Loucy (cell line): ENCODE results near the gene RMI2.

Source experiments
- EZH2phosphoT487 ChIP-seq: fragments of 200-600 bp; IDR thresholded peaks from 2 replicates; pipeline ENCODE4 v1.6.1; 2018; ENCODE audit warnings: antibody characterized with exemption, mild to moderate bottlenecking, moderate library complexity, borderline replicate concordance
- TF ChIP-seq, protein P1 (sequence below): fragments of 200-600 bp; sonication (generic); conservative IDR thresholded peaks from 2 replicates; pipeline ENCODE4 v1.5.1; 2014; ENCODE audit warnings: mild to moderate bottlenecking, antibody characterized with exemption, low read length

DNA sequence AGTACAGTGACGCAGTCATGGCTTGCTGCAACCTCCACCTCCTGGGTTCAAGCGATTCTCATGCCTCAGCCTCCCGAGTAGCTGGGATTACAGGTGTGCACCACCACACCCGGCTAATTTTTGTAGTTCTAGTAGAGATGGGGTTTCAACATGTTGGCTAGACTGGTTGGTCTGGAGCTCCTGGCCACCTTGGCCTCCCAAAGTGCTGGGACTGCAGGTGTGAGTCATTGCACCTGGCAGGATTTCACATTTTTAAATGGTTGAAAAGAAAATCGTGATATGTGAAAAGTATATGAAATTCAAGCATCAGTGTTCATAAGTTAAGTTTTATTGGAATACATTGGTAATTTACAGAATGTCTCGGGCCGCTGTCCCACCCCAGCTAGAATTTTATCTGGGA is 2.6 kb downstream of the RMI2 start:
- TF ChIP-seq EZH2phosphoT487 = no peak
- TF ChIP-seq, protein P1, sequence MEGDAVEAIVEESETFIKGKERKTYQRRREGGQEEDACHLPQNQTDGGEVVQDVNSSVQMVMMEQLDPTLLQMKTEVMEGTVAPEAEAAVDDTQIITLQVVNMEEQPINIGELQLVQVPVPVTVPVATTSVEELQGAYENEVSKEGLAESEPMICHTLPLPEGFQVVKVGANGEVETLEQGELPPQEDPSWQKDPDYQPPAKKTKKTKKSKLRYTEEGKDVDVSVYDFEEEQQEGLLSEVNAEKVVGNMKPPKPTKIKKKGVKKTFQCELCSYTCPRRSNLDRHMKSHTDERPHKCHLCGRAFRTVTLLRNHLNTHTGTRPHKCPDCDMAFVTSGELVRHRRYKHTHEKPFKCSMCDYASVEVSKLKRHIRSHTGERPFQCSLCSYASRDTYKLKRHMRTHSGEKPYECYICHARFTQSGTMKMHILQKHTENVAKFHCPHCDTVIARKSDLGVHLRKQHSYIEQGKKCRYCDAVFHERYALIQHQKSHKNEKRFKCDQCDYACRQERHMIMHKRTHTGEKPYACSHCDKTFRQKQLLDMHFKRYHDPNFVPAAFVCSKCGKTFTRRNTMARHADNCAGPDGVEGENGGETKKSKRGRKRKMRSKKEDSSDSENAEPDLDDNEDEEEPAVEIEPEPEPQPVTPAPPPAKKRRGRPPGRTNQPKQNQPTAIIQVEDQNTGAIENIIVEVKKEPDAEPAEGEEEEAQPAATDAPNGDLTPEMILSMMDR = no peak
